HepG2 (cell line): Measurements from ENCODE around the gene CTNNBIP1. TPM values are rescaled to one million over a fixed set of nuclear protein-coding genes. Genes with fewer than 3 reads are reported as not detected.
A peak's percentile ranks its signal among the peaks of the same experiment; 100 is the strongest.

Experiments
- CBX2 ChIP-seq, 2 experiments: fragments of 200-600 bp in 1 of 2; sonication (generic); formaldehyde crosslinking in 1 of 2; IDR thresholded peaks; 2 replicates each; pipeline versions ENCODE4 v1.7.0 to v1.8.1; 2018 to 2022; ENCODE audit warnings: low read depth in 2 of 2, low read length in 1 of 2, mild to moderate bottlenecking in 1 of 2, missing genetic modification reagents in 1 of 2
- HDAC2 ChIP-seq: sonication (generic); formaldehyde crosslinking; IDR thresholded peaks from 2 replicates; pipeline ENCODE4 v1.4.0; 2020; ENCODE audit warnings: missing genetic modification reagents
- KDM2A ChIP-seq: sonication (generic); formaldehyde crosslinking; IDR thresholded peaks from 2 replicates; pipeline ENCODE4 v1.4.0; 2020; ENCODE audit warnings: low read depth, missing genetic modification reagents, borderline replicate concordance
- KDM5A ChIP-seq: fragments of 200-600 bp; sonication (generic); IDR thresholded peaks from 2 replicates; pipeline ENCODE4 v1.7.0; 2018; ENCODE audit warnings: antibody characterized with exemption, mild to moderate bottlenecking, low read length, borderline replicate concordance
- MIXL1 ChIP-seq: IDR thresholded peaks from 2 replicates; pipeline ENCODE4 v1.6.1; 2016
- TSC22D2 ChIP-seq: sonication (generic); formaldehyde crosslinking; IDR thresholded peaks from 2 replicates; pipeline ENCODE4 v1.5.1; 2020; ENCODE audit warnings: missing genetic modification reagents, mild to moderate bottlenecking, borderline replicate concordance
- U2AF1 ChIP-seq: fragments of 200-400 bp; formaldehyde crosslinking; optimal IDR thresholded peaks from 2 replicates; pipeline ENCODE3; 2017; ENCODE audit warnings: mild to moderate bottlenecking, low read depth, low read length
- ZEB1 ChIP-seq: IDR thresholded peaks from 2 replicates; pipeline ENCODE4 v1.6.1; 2012; ENCODE audit warnings: mild to moderate bottlenecking, low read depth, inconsistent platforms; ENCODE audit not compliant: insufficient replicate concordance
- ZNF3 ChIP-seq: IDR thresholded peaks from 2 replicates; pipeline ENCODE4 v1.7.0; 2017; ENCODE audit warnings: inconsistent platforms
- ZNF850 ChIP-seq: sonication (generic); formaldehyde crosslinking; conservative IDR thresholded peaks from 2 replicates; pipeline ENCODE4 v1.9.0; 2021; ENCODE audit warnings: mild to moderate bottlenecking, missing genetic modification reagents
- polyA plus RNA-seq, 8 experiments: library from polyadenylated mRNA; depleted of rRNA in 3 of 8; stranded (reverse) in 7 of 8; unstranded in 1 of 8; fragments of >200 nt; fragmentation: Illumina TruSeq in 4 of 8; extraction: Trizol in 4 of 8; gene quantifications; 2 replicates each; pipeline versions ENCODE4 v1.2.1 to v1.2.3, GENCODE V29; 2011 to 2016; ENCODE audit warnings: low read depth in 4 of 8, missing spikeins in 1 of 8, mixed read lengths in 1 of 8; ENCODE audit not compliant: insufficient read depth in 1 of 8
- total RNA-seq, 5 experiments: library from RNA; depleted of rRNA; stranded (reverse); fragments of >200 nt; fragmentation: Illumina TruSeq; extraction: Trizol; gene quantifications; 2 replicates each; pipeline ENCODE4 v1.2.3, GENCODE V29; 2016; ENCODE audit warnings: low read depth in 1 of 5
- TF ChIP-seq, protein P1 (sequence below), 2 experiments: fragments of 450-650 bp in 1 of 2; sonication (generic) in 1 of 2; formaldehyde crosslinking in 1 of 2; IDR thresholded peaks; 2 replicates each; pipeline versions ENCODE4 v1.6.1 to v1.8.0; 2016 to 2022; ENCODE audit warnings: antibody characterized with exemption in 1 of 2, mild to moderate bottlenecking in 1 of 2, missing genetic modification reagents in 1 of 2
- TF ChIP-seq, protein P2 (sequence below): sonication (generic); formaldehyde crosslinking; conservative IDR thresholded peaks from 2 replicates; pipeline ENCODE4 v1.5.0; 2020; ENCODE audit warnings: missing genetic modification reagents
- TF ChIP-seq, protein P3 (sequence below): sonication (generic); formaldehyde crosslinking; IDR thresholded peaks from 2 replicates; pipeline ENCODE4 v1.8.0; 2022; ENCODE audit warnings: mild to moderate bottlenecking, missing genetic modification reagents, moderate library complexity
- TF ChIP-seq, protein P4 (sequence below): sonication (generic); formaldehyde crosslinking; IDR thresholded peaks from 2 replicates; pipeline ENCODE4 v1.4.0; 2020; ENCODE audit warnings: missing genetic modification reagents

Gene CTNNBIP1
- total and polyA plus RNA-seq, 2 of the 13 experiments (the other 11 are each of a cell fraction or from before 2014, with no cell fraction given): 71.7 to 83.0 TPM

DNA sequence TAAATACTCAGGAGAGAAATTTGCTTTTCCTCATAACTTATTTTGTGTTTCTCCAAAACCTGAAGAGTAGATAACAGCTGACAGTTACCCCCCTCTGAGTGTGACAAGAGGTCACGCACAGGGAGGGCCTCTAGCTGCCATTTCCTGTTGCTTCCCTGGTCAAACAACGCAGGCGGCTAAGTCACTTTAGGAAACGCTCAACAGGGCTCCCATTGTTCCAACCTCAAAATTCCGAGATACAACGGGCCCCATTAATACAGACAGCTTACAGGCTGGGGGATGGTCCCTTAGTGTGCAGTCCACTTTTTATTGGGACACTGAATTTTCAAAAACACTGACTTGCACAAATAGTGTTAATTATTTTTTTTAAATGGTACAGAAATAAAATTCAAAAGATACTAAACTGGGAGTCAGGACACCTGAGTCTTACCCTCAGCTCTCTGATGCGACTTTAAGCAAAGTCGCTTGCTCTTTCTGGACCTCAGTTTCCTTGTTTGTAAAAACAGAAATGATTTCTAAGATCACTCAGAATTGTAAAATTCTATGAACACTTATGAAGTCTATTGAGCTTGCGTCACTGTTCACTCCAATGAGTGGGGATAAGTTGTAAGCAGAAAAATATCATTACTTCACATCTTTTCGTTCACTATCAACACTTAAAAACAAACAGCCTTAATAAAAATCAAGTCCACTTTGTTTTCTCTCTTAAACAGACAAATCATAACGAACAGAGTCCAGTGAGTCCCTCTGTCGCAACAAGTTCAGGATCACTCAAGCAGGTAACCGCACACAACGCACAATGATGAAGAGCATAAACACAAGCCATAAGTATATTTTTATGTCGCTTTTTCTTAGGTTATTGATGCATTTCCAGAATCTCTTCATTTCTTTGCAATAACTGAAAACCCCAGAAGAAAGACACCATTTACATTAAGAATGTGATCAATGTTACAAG, 19.6 kb upstream of the CTNNBIP1 start (continued):
- TF ChIP-seq, protein P1, sequence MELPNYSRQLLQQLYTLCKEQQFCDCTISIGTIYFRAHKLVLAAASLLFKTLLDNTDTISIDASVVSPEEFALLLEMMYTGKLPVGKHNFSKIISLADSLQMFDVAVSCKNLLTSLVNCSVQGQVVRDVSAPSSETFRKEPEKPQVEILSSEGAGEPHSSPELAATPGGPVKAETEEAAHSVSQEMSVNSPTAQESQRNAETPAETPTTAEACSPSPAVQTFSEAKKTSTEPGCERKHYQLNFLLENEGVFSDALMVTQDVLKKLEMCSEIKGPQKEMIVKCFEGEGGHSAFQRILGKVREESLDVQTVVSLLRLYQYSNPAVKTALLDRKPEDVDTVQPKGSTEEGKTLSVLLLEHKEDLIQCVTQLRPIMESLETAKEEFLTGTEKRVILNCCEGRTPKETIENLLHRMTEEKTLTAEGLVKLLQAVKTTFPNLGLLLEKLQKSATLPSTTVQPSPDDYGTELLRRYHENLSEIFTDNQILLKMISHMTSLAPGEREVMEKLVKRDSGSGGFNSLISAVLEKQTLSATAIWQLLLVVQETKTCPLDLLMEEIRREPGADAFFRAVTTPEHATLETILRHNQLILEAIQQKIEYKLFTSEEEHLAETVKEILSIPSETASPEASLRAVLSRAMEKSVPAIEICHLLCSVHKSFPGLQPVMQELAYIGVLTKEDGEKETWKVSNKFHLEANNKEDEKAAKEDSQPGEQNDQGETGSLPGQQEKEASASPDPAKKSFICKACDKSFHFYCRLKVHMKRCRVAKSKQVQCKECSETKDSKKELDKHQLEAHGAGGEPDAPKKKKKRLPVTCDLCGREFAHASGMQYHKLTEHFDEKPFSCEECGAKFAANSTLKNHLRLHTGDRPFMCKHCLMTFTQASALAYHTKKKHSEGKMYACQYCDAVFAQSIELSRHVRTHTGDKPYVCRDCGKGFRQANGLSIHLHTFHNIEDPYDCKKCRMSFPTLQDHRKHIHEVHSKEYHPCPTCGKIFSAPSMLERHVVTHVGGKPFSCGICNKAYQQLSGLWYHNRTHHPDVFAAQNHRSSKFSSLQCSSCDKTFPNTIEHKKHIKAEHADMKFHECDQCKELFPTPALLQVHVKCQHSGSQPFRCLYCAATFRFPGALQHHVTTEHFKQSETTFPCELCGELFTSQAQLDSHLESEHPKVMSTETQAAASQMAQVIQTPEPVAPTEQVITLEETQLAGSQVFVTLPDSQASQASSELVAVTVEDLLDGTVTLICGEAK (IDR thresholded peaks at IDR 0.05): no peak
- TF ChIP-seq, protein P1 (CRISPR knock-in tag; IDR thresholded peaks at IDR 0.05): peak; percentile 49; the same call in 1 of the 2 replicates
- no peak for TF ChIP-seq ZNF3 (CRISPR knock-in tag)
- no peak; the same call in 1 of the 2 replicates for TF ChIP-seq KDM5A
- TF ChIP-seq U2AF1: no peak
- no peak for TF ChIP-seq CBX2 (IDR thresholded peaks at IDR 0.05; ENCODE audit: low read depth, low read length)
- no peak for TF ChIP-seq CBX2 (CRISPR knock-in tag; IDR thresholded peaks at IDR 0.05; ENCODE audit: low read depth)
- no peak for TF ChIP-seq ZNF850 (CRISPR knock-in tag)
- TF ChIP-seq, protein P2, sequence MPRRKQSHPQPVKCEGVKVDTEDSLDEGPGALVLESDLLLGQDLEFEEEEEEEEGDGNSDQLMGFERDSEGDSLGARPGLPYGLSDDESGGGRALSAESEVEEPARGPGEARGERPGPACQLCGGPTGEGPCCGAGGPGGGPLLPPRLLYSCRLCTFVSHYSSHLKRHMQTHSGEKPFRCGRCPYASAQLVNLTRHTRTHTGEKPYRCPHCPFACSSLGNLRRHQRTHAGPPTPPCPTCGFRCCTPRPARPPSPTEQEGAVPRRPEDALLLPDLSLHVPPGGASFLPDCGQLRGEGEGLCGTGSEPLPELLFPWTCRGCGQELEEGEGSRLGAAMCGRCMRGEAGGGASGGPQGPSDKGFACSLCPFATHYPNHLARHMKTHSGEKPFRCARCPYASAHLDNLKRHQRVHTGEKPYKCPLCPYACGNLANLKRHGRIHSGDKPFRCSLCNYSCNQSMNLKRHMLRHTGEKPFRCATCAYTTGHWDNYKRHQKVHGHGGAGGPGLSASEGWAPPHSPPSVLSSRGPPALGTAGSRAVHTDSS (CRISPR knock-in tag): no peak
- peak; percentile 90 for TF ChIP-seq HDAC2 (CRISPR knock-in tag)
- no peak for TF ChIP-seq TSC22D2 (CRISPR knock-in tag)
- TF ChIP-seq, protein P3, sequence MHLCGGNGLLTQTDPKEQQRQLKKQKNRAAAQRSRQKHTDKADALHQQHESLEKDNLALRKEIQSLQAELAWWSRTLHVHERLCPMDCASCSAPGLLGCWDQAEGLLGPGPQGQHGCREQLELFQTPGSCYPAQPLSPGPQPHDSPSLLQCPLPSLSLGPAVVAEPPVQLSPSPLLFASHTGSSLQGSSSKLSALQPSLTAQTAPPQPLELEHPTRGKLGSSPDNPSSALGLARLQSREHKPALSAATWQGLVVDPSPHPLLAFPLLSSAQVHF (CRISPR knock-in tag): no peak
- peak; percentile 82 for TF ChIP-seq MIXL1 (CRISPR knock-in tag)
- no peak; the same call in 1 of the 2 replicates for TF ChIP-seq KDM2A (CRISPR knock-in tag)
- TF ChIP-seq, protein P4, sequence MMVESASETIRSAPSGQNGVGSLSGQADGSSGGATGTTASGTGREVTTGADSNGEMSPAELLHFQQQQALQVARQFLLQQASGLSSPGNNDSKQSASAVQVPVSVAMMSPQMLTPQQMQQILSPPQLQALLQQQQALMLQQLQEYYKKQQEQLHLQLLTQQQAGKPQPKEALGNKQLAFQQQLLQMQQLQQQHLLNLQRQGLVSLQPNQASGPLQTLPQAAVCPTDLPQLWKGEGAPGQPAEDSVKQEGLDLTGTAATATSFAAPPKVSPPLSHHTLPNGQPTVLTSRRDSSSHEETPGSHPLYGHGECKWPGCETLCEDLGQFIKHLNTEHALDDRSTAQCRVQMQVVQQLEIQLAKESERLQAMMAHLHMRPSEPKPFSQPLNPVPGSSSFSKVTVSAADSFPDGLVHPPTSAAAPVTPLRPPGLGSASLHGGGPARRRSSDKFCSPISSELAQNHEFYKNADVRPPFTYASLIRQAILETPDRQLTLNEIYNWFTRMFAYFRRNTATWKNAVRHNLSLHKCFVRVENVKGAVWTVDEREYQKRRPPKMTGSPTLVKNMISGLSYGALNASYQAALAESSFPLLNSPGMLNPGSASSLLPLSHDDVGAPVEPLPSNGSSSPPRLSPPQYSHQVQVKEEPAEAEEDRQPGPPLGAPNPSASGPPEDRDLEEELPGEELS (CRISPR knock-in tag): peak; percentile 97
- TF ChIP-seq ZEB1: no peak
